Subcutaneous abdominal adipose tissue (tissue), 5 donors: ENCODE results near the gene TRIM43.
"Not testable (repeated sequence)": the region's sequence is repeated elsewhere in the genome, so short reads cannot be mapped to it uniquely, and the experiment has no call there.

Experiments used
- H3K27ac ChIP-seq: one replicate; pipeline ENCODE4 v1.7.0; 2013; ENCODE audit warnings: low read depth, mild to moderate bottlenecking, inconsistent platforms, low read length, moderate library complexity
- H3K27me3 ChIP-seq, 5 donors: one replicate each; pipeline ENCODE4 v1.7.0; 2013; ENCODE audit warnings: low read length in 5 of 5, inconsistent platforms in 1 of 5; ENCODE audit not compliant: control insufficient read depth in 5 of 5, insufficient read depth in 4 of 5
- H3K36me3 ChIP-seq, 5 donors: one replicate each; pipeline ENCODE4 v1.7.0; 2013; ENCODE audit warnings: low read length in 5 of 5; ENCODE audit not compliant: control insufficient read depth in 5 of 5, insufficient read depth in 5 of 5
- H3K4me1 ChIP-seq, 5 donors: one replicate each; pipeline ENCODE4 v1.7.0; 2013; ENCODE audit warnings: low read length in 5 of 5, mild to moderate bottlenecking in 3 of 5, moderate library complexity in 1 of 5; ENCODE audit not compliant: control insufficient read depth in 5 of 5, insufficient read depth in 5 of 5
- H3K4me3 ChIP-seq, 5 donors: one replicate each; pipeline ENCODE4 v1.7.0; 2013; ENCODE audit warnings: low read length in 5 of 5, low read depth in 1 of 5
- H3K9ac ChIP-seq, 5 donors: one replicate each; pipeline ENCODE4 v1.7.0; 2013; ENCODE audit warnings: low read length in 5 of 5, mild to moderate bottlenecking in 4 of 5, moderate library complexity in 3 of 5
- H3K9me3 ChIP-seq, 5 donors: one replicate each; pipeline ENCODE4 v1.7.0; 2013; ENCODE audit warnings: low read length in 5 of 5; ENCODE audit not compliant: control insufficient read depth in 5 of 5
- donor health status: healthy.
- donor health status: healthy.
- donor health status: healthy.
- donor health status: healthy.
- donor health status: healthy.

The TRIM43 gene

DNA sequence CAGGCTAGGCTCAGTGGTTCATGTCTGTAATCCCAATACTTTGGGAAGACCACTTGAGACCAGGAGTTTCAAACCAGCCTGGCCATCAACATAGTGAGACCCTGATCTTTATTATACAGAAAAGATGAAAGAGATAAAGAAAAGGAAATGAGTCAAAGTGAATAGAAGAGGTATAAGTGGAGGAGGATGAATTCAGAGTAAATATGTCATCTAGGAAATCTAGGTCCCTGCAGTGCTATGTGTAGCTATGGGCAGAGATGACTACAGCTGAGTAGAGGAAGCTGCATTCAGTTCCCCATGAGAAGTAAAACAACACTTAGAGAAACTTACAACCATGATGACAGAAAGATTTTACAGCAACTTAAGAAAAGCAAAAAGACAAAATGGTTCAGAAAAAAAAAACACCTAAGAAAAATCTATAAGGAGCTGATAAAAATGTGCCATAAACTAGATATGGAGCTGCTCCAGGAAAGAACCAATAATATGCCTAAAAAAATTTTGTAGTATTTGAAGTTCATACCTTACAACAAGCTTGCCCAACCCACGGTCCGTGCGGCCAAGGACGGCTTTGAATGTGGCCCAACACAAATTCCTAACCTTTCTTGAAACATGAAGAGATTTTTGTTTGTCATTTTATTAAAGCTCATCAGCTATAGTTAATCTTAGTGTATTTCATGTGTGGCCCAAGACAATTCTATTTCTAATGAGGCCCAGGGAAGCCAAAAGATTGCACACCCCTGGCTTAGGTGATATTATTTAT, 1.8 kb upstream of the TRIM43 start:
- not testable (repeated sequence) for H3K4me3 ChIP-seq, H3K27me3 ChIP-seq, H3K4me1 ChIP-seq, H3K36me3 ChIP-seq, H3K27ac ChIP-seq, H3K9ac ChIP-seq, H3K9me3 ChIP-seq

DNA sequence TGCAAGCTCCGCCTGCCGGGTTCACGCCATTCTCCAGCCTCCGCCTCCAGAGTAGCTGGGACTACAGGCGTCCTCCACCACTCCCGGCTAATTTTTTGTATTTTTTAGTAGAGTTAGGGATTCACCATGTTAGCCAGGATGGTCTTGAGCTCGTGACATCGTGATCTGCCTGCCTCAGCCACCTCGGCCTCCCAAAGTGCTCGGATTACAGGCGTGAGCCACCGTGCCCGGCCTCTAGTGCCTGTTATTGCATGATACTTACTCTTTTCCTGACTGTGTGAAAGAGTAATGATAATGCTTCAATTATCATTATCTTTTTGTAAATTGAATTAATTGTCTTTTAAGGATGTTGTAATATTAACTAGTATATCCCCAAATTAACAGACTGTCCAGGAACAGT, 1.2 kb downstream of the TRIM43 start:
- H3K9ac ChIP-seq, H3K27me3 ChIP-seq, H3K36me3 ChIP-seq: not testable (repeated sequence)

DNA sequence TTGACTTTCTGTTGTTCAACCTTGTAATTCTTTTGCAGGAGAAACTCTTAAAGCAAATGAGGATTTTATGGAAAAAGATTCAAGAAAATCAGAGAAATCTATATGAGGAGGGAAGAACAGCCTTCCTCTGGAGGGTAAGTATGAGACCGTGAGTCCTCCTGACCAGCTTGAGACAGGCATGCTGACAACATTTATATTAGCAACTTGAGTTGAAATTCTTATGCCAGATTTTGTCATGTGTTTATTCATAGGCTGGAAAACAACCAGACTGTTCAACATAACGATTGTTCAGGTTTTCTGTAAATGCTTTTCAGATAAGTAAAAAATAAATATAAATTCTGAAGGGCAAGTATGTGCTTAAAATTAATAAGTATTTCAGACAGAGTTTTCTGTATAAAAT, 3.2 kb downstream of the TRIM43 start:
- H3K27me3 ChIP-seq, H3K4me3 ChIP-seq, H3K36me3 ChIP-seq, H3K27ac ChIP-seq, H3K9ac ChIP-seq, H3K9me3 ChIP-seq, H3K4me1 ChIP-seq: not testable (repeated sequence)

More for the DNA sequence above, 1.2 kb downstream of the TRIM43 start:
- not testable (repeated sequence) for H3K27ac ChIP-seq, H3K9me3 ChIP-seq, H3K4me1 ChIP-seq, H3K4me3 ChIP-seq

DNA sequence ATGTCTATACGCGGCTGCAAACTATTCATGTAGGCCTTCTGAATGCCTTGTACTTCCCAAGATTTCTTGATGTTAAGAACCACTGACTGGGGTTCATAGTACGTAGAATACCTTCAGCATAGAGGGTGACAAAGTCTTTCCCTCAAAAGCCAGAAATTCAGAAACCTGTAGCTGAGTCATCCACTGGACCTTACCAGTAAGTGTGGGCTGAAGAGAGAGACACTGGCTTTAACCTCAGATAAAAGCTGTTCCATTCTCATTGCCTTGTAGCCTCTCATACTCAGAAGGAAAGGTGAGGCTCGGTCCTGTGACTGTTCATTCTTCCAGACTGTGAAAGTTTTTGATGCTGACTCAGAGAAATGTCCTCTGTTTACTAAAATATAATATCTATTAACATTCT, 9.5 kb downstream of the TRIM43 start:
- not testable (repeated sequence) for H3K27me3 ChIP-seq, H3K9ac ChIP-seq, H3K9me3 ChIP-seq, H3K27ac ChIP-seq, H3K4me3 ChIP-seq, H3K36me3 ChIP-seq, H3K4me1 ChIP-seq

DNA sequence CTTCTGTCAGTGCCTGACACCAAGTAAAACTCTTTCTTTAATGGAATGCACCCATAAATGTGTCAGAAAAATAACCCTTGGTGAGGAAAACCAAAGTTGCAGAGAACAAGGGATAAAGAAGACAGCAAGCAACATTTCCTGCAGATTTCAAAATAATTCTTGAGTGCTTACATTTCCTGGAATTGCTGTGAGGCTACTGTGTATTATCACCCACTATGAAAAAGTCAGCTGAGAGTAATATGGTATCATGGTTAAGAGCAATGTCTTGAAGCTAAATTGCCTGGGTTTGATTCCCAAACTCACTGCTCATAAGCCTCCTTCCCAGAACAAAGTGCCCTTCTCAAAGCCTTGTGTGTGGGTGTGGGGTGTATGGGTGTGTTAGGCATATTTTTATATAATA, 10.3 kb downstream of the TRIM43 start:
- H3K4me3 ChIP-seq, H3K9ac ChIP-seq, H3K9me3 ChIP-seq, H3K27me3 ChIP-seq, H3K27ac ChIP-seq, H3K36me3 ChIP-seq, H3K4me1 ChIP-seq: not testable (repeated sequence)

DNA sequence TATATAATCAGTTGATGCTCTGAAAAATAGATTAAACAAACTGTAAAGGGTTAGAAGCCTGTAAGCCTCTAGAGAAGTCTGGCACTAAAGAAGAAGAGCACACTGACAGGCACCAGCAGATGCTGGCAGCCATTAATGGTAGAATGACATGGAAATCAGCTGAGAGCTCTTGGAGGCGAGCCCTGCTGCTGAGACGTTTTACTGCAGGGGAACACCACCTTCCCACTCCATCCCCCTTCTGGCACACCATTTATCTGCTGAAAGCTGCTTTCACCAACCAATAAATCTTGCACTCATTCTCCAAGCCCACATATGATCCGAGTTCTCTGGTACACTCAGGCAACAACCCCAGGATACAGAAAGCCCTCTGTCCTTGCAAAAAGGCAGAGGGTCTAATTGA, 16.6 kb downstream of the TRIM43 start:
- not testable (repeated sequence) for H3K4me3 ChIP-seq, H3K9ac ChIP-seq, H3K36me3 ChIP-seq, H3K27me3 ChIP-seq, H3K4me1 ChIP-seq, H3K9me3 ChIP-seq, H3K27ac ChIP-seq

DNA sequence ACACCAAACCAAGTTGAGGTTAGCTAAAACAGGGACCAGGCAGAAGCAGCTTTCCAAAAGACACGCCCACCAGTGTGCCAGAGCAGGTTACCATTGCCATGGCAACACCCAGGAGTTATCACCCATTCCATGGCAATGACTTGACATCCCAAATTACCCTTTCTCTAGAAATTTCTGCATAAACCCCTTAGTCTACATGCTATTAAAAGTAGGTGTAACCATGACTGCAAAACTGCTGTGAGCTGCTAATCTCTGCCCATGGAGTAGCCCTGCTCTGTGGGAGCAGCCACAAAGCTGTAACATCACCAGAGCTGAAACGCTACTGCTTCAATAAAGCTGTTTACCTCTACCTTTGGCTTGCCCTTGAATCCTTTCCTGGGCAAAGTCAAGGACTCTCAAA, 18.0 kb downstream of the TRIM43 start:
- not testable (repeated sequence) for H3K27ac ChIP-seq, H3K9ac ChIP-seq, H3K4me3 ChIP-seq, H3K9me3 ChIP-seq, H3K36me3 ChIP-seq, H3K4me1 ChIP-seq, H3K27me3 ChIP-seq

DNA sequence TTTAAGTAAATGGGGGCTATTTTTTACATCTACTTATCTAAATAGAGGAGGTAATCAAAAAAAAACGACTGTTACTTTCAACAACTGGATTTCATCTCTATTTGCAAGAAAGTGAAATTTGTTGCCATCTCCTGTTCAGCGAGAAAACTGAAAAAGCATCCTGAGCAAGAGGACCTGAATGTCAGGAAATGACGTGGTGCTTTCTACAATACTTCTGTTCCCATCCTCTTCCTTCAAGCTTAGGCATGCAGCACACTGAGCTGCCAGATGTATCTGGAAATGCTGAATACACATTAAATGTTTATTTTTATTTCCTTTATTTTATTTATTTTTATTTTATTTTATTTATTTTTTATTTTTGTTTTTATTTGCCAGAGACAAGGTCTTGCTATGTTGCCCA, 21.2 kb downstream of the TRIM43 start:
- H3K36me3 ChIP-seq = not testable (repeated sequence)

DNA sequence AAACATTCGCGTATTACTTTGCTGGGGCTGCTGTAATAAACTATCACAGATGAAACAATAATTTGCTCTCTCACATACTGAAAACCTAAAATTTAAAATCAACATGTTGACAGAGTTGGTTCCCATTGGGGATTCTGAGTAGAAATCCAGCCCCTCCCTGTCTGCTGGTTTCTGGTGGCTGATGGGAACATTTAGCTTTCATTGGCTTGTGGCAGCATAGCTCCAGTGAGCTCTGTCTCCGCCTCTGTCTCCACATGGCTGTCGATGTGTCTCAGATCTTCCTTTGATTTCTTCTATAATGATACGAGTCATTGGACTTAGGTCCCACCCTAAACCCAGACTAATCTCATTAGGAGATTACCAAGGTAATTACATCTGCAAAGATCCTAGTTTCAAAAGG, 30.9 kb downstream of the TRIM43 start:
- H3K36me3 ChIP-seq, H3K9ac ChIP-seq, H3K9me3 ChIP-seq, H3K27me3 ChIP-seq, H3K27ac ChIP-seq, H3K4me1 ChIP-seq, H3K4me3 ChIP-seq: not testable (repeated sequence)

More for the DNA sequence above, 21.2 kb downstream of the TRIM43 start:
- H3K27me3 ChIP-seq, H3K4me3 ChIP-seq, H3K9ac ChIP-seq, H3K27ac ChIP-seq, H3K4me1 ChIP-seq, H3K9me3 ChIP-seq: not testable (repeated sequence)

DNA sequence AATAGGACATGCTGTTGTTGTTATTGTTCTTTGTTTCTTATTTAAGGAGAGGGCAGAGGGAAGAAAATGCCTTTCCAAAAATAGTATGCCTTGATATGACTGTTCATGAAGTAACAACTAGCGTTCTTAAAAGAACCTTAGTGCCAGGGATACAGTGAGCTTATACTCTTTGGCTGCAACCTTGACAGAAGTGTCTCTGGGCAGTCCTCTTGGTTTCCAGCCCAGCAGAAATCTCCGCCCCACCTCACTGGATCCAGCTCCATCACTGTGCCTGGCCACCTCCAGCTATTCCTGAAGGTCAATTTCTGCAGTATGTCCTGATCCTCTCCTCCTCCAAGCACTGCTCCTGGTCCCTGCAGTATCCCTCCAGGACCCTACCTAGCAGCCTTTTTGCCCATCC, 39.2 kb downstream of the TRIM43 start:
- H3K9ac ChIP-seq, H3K4me1 ChIP-seq, H3K9me3 ChIP-seq, H3K36me3 ChIP-seq, H3K4me3 ChIP-seq, H3K27me3 ChIP-seq, H3K27ac ChIP-seq: not testable (repeated sequence)
